IMR-90 (cell line): Measurements from ENCODE around the gene WIPI1.

Source experiments
- BHLHE40 ChIP-seq: fragments of 150-350 bp; IDR thresholded peaks from 2 replicates; pipeline ENCODE4 v1.6.1; 2016; ENCODE audit warnings: mild to moderate bottlenecking, low read depth, low read length
- CHD1 ChIP-seq: IDR thresholded peaks from 2 replicates; pipeline ENCODE4 v1.6.1; 2012; ENCODE audit warnings: low read depth, low read length, improper control_type of control experiment
- CTCF ChIP-seq: conservative IDR thresholded peaks from 2 replicates; pipeline ENCODE4 v1.5.1; 2012; ENCODE audit warnings: mild to moderate bottlenecking, low read depth, low read length, improper control_type of control experiment
- NFE2L2 ChIP-seq: fragments of 150-350 bp; IDR thresholded peaks from 2 replicates; pipeline ENCODE4 v1.6.1; 2016; ENCODE audit warnings: low read depth, mild to moderate bottlenecking, low read length
- POLR2A ChIP-seq: IDR thresholded peaks from 2 replicates; pipeline ENCODE4 v1.6.1; 2012; ENCODE audit warnings: mild to moderate bottlenecking, low read depth, low read length
- RAD21 ChIP-seq: IDR thresholded peaks from 2 replicates; pipeline ENCODE4 v1.6.1; 2012; ENCODE audit warnings: low read length, improper control_type of control experiment
- RFX5 ChIP-seq: IDR thresholded peaks from 2 replicates; pipeline ENCODE4 v1.8.0; 2012; ENCODE audit warnings: low read depth, mild to moderate bottlenecking, low read length, moderate library complexity
- SMC3 ChIP-seq: fragments of 150-350 bp; IDR thresholded peaks from 2 replicates; pipeline ENCODE4 v1.6.1; 2016; ENCODE audit warnings: low read depth, mild to moderate bottlenecking, antibody characterized with exemption, low read length, moderate library complexity
- USF2 ChIP-seq: fragments of 150-350 bp; IDR thresholded peaks from 2 replicates; pipeline ENCODE4 v1.6.1; 2017; ENCODE audit warnings: mild to moderate bottlenecking, antibody characterized with exemption, low read length, low read depth

GRCh38 chr17:68505951-68506350, 48.7 kb upstream of the WIPI1 start:
- TF ChIP-seq RFX5 (no peak), RAD21 (no peak), CTCF (no peak), USF2 (no peak), POLR2A (no peak), NFE2L2 (no peak), BHLHE40 (no peak), CHD1 (no peak), SMC3 (no peak)
